Measurements from ENCODE around the gene ALG12.

DNA sequence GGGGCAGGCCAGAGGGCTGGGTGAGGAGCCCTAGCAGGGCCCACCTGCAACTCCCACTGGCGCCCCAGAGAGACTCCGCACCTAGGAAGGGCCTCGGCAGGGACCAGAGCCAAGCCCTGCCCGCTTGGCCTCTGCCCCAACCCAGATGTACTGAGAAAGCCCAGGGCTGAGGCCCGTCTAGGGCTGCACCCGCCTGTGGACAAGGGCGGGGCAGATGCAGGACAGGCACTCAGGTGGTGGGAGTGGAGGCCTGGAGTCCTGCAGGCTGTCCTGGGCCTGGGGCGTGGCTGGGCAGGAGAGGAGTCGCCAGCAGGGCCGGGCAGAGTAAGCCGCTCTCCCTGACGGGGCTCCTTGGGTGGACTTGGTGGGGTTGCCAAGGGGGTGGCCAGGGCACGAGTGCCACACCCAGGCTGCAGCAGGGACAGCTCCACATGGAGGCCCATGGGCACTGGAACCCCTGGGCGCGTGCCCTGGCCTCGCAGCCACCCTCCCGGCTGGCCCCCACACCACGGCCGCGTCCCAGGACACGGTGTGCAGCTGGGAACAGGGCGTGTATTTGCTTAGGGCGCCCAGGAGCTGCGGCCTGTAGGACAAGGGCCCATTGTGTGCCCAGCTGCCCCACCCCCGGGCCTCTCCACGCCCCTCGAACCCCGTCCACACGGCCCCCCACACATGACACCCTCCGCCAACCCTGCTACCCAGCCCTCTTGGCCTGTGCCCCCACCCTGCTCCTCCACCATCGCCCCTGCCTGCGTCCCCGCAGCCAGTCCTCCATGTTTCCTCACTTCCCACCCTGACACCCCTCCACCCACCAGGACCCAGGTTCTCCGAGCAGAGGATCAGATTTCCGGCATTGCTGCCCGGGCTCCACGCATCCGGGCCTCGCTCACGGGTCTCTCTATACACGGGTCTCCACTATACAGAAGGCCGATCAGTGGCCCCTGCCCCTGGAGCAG lies 31.0 kb upstream of the ALG12 start:
- no peak for TF ChIP-seq CTCF (conservative IDR thresholded peaks at IDR 0.05; ENCODE audit: low read depth, low read length)
- TF ChIP-seq EZH2 (IDR thresholded peaks at IDR 0.05; ENCODE audit: borderline replicate concordance, low read depth, low read length, poor library complexity, severe bottlenecking), result no peak
